ENCODE results near the gene ACTR1B.

Gene ACTR1B

DNA sequence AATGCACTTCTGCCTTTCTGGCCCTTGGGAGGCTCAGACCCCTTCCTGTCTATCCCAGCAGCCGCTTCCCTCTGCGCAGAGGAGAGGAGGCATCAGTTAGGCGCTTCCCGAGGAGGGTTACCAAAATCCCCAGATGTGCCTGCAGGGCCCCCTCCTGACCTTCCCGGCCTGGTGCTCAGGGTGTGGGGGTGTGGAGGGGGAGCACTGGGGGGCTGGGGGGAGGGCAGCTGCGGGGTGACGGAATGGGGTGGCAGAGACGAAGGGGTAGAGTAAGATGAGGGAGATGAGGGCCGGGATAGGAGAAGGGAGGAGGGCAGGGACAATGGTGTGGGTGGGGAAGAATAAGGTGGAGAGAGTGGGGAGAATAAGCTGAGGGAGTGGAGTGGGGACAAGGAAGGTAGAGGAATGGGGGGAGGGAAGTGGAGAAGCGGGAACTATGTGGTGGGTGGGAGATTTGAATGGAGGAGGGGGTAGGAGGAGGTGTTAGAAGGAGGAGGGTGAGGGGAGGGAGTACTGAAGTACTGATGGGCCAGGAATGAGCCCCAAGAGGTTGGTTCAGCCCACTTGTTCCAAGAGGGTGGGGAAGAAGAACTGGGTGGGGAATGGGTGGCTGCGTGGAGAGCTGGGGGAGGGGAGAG is 43.0 kb upstream of the ACTR1B start:
- H3K4me3 ChIP-seq (ENCODE audit: low read depth, low read length) = no peak overlapping the region
- DNase-seq (ENCODE audit: low read depth) = no peak
- no peak for TF ChIP-seq CTCF (IDR thresholded peaks at IDR 0.05; ENCODE audit: control insufficient read depth, extremely low read depth, insufficient read depth)

DNA sequence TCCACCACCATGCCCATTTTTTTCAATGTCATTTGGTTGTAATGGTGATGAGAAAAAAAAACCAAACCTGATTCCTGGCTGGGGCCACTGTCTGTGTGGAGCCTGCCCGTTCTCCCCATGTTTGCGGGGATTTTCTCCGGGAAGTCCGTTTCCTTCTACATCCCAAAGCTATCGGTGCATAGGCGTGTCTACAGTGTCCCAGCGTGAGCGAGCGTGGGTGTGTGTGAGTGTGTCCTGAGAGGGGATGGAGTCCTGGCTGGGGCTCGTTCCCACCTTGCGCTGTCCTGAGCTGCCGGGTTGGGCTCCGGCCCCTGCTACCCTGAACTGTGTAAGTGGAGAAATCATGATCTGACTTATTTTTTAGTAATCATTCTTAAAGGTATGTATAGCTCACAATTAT is 42.3 kb upstream of the ACTR1B start:
- no peak overlapping the region for H3K4me3 ChIP-seq (ENCODE audit: low read depth, low read length)
- TF ChIP-seq CTCF (IDR thresholded peaks at IDR 0.05; ENCODE audit: control insufficient read depth, extremely low read depth, insufficient read depth) = no peak
- DNase-seq (ENCODE audit: low read depth) = no peak

DNA sequence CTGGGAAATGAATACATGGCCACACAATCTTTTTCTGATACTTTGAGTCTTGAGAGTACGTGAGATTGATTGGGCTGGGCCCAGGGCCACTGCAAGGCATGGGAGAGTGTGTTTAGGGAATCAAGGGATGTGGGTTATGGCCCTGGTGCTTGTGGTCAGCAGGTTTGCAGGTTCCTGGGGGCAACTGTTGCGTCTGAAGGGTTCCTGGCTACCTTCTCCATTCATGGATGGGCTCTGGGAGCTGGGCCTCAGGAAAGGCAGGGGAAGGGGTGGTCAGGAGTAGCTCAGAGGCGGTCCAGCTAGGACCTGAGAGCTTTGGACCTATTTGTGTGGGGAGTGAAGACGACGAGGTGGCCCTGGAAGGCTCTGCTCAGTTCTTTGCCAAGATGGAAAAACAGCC is 41.1 kb upstream of the ACTR1B start:
- TF ChIP-seq CTCF (IDR thresholded peaks at IDR 0.05; ENCODE audit: control insufficient read depth, extremely low read depth, insufficient read depth) = no peak

DNA sequence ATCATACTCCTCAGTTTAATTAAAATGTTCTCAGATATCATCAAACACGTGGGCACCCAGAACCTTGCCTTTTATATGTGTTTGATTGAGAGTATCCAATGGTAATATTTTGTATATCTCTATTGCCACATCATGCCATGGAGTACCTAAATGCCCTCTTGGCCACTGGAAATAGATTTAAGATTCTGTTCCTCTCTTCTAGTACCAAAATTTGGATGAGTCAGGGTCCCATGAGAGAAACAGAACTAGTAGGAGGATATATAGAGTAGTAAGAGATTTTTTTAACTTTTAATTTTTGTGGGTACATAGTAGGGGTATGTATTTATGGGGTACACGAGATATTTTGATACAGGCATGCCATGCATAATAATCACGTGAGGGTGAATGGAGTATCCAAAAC is 39.9 kb upstream of the ACTR1B start:
- no peak for DNase-seq (ENCODE audit: low read depth)
- H3K4me3 ChIP-seq (ENCODE audit: low read depth, low read length) = no peak overlapping the region
- no peak for TF ChIP-seq CTCF (IDR thresholded peaks at IDR 0.05; ENCODE audit: control insufficient read depth, extremely low read depth, insufficient read depth)

More for the DNA sequence above, 41.1 kb upstream of the ACTR1B start:
- H3K4me3 ChIP-seq (ENCODE audit: low read depth, low read length) = no peak overlapping the region
- DNase-seq (ENCODE audit: low read depth) = no peak

DNA sequence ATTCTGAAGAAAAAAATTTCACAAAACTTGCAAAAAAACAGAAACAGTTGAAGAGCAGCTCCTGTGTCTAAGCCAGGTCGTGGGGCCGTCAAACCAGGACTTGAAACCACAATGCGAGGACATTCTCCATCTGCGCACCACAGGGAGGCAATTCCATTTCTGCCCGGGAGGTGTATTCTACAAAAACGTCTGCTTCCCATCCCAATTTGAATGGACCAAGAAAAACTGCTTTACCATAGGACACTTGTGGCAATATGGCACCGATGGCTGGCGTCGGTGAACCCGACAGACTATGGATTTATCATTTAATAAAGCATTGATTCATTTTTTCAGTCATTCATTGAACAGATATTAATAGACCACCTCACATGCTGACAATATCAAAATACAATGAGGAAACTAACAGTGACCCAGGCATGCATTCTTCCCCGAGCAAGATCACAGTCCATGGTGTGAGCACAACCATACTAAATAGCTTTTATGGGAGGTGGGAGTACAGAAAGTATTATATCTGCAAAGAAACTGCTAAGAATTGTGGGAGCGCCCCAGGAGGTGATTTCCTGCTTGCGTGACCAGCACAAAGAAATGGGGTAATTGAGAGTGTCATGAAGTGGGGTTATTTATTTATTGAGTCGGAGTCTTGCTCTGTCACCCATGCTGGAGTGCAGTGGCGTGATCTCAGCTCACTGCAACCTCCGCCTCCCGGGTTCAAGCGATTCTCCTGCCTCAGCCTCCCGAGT is 39.1 kb upstream of the ACTR1B start:
- no peak overlapping the region for H3K4me3 ChIP-seq (ENCODE audit: low read depth, low read length)
- DNase-seq (ENCODE audit: low read depth) = no peak
- no peak for TF ChIP-seq CTCF (IDR thresholded peaks at IDR 0.05; ENCODE audit: control insufficient read depth, extremely low read depth, insufficient read depth)

- TF ChIP-seq CTCF (IDR thresholded peaks at IDR 0.05; ENCODE audit: control insufficient read depth, extremely low read depth, insufficient read depth) = no peak
Observed at GRCh38 chr2:97701851-97702465, 38.1 kb upstream of the ACTR1B start.

More at GRCh38 chr2:97701851-97702465, 38.1 kb upstream of the ACTR1B start:
- no peak for DNase-seq (ENCODE audit: low read depth)
- H3K4me3 ChIP-seq (ENCODE audit: low read depth, low read length) = no peak overlapping the region
